AG09319 (cell line): ENCODE data around the gene SPAG9.

Source experiments
- DNase-seq: peaks from one replicate; pipeline ENCODE4 v3.0.0-alpha.2; 2010; ENCODE audit warnings: low read depth; ENCODE audit errors: extremely low read depth
- CTCF ChIP-seq: IDR thresholded peaks from 2 replicates; pipeline ENCODE4 v1.5.1; 2011; ENCODE audit warnings: low read depth, mild to moderate bottlenecking, inconsistent platforms, low read length, moderate library complexity

SPAG9 gene

DNA sequence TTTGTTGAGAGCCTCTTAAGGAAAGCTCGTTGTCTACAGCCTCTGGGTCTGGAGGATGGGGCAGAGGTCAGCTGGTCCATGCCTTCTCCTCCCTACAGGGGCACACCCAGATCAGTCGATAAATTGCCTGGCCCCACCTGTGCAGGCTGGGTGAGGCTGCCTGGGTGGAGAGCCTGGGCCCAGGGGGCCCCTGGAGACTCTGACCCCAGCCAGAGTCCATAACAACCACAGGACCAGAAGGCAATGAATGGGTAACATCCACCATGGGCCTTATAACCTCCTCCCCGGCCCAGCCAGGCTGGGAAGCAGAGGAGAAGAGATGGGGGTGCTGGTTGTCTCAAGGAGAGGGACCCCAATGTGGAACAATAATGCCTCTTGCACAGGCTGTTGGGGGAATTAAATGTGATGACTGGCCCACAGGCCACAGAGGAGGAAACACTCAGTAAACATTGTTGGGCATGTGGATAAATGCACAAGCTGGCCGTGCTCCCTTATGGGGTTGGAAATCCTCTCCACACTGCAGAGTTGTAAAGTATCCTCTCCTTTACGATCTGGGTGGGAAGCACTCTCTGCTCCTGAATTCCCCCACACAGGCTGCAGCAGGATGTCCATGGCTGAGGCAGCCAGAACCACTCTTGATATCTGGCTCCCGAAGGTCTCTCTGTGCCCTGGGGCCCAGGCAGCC is 197.8 kb downstream of the SPAG9 start:
- no peak for TF ChIP-seq CTCF
- no peak for DNase-seq

DNA sequence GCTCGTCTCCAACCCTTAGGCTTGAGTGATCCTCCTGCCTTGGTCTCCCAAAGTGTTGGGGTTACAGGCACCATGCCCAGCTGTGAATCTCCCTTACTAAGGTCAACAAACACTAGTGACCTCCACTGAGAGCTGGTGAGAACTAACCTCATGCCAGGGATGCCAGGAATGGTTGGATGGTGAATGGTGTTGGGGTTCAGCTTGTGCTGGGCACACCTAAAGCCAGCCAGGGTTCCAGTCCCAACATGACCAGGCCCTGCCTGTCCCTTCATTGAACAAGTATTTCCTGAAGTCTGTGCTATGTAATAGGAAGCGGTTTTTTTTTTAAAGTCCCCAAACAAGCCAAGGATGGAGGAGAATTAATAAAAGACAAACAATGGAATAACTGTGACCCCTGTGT is 198.6 kb downstream of the SPAG9 start:
- TF ChIP-seq CTCF, result no peak
- no peak for DNase-seq

DNA sequence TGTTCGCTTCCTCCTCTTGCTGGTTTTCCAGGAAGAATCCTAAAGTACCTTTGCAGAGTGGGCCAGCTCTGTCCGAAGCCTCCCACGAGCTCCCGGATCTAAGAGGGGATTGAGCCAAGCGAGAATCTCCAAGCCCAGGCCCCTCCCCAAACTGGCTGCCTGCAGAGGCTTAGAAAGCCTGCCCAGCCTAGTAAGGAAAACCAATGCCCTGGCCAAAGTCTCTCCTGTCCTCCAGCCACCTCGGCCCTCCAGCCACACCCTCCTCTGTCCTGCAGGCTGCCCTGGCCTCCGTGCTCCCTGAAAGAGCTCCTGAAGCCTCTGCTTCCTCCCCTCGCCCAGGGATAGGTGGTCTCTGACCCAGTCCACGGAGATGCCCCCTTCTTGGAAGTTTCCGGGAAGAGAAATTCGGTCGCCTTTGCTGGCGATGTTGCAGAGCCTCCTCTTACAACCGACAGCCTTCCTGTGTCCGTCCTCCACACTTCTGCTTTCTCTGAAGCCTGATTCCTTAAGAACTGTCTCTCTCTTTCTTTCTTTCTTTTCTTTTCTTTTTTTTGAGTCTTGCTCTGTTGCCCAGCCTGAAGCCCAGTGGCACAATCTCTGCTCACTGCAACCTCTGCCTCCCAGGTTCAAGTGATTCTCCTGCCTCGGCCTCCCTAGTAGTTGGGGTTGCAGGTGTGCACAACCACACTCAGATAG is 199.6 kb downstream of the SPAG9 start:
- DNase-seq, result no peak
- no peak for TF ChIP-seq CTCF

DNA sequence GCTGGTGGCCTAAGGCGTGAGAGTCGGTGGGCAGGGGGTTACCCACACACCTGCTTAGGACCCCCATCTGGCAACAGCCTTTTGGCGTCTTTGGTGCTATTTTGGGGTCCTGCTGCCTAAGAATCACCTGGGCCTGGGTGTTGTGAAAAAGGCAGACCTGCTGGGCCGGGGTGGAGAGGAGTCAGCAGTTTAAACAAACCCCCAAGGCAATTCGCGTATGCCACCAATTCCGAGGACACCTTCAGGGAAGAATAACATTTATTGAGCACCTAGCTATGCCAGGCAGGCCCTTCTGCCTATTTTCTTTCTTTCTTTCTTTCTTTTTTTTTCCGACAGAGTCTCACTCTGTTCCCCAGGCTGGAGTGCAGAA is 200.6 kb downstream of the SPAG9 start:
- no peak for DNase-seq

DNA sequence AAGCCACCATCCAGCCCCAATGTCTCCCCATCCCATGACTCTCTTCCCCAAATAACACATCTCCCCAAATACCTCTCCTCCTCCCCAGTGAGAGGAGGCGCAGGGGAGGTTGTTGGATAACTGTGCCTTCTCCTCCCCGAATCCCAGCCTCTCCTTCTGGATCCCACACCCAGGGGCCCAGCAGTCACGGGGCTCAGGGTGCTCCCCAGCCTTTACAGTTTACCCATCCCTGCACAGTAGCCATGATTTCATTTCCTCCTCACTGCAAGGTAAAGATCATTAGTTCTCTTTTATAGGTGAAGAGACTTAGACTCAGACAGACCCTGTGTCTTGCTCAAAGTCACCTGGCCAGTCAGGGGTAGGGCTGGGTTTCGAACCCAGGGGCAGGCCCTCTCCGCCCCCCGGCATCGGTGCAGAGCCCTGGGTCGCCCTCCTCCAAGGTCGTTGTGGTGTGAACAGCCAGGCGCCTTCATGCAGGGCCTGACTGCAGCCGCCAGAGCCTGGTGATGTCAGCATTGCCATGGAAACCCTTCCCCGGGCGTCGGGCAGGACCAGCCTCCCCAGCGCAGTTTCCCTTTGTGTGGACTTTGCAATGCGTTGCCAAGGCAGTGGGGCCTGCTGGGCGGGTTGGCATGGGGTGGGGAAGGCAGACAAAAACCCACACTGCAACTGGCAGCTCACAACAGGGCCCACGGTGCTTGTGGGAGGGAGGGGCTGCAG is 201.2 kb downstream of the SPAG9 start:
- no peak for TF ChIP-seq CTCF
- peak; percentile 42 for DNase-seq

More for the DNA sequence above, 200.6 kb downstream of the SPAG9 start:
- no peak for TF ChIP-seq CTCF

DNA sequence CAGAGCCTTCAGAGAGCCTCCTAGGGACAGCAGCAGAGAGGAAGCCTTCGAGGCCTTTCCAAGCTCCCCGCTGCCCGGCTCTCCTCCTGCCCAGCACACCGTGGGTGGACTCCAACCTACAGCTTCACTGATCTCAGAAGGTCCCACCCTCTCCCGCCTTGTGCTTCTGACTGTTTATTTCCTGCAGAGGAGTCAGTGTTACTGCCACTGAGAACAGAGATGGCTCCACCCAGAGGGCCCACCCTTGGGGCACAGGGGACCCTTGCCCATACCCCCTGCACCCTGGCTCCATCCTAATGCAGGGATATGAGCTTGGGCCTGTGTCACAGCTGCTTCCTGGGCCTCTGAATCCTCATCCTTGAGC is 201.8 kb downstream of the SPAG9 start:
- DNase-seq, result no peak
- no peak for TF ChIP-seq CTCF
